Measurements from ENCODE around the gene ARMH1.
"Not testable (repeated sequence)": the region's sequence is repeated elsewhere in the genome, so short reads cannot be mapped to it uniquely, and the experiment has no call there.

The ARMH1 gene

GRCh38 chr1:44735992-44736391 is 61.5 kb downstream of the ARMH1 start:
- TF ChIP-seq CTCF (IDR thresholded peaks at IDR 0.05; ENCODE audit: insufficient read depth, missing control alignments), result no peak
- no peak for FAIRE-seq

GRCh38 chr1:44738953-44739306 is 64.4 kb downstream of the ARMH1 start:
- not testable (repeated sequence) for FAIRE-seq; DNase-seq (ENCODE audit: insufficient read length, low spot score)

More at GRCh38 chr1:44735992-44736391, 61.5 kb downstream of the ARMH1 start:
- DNase-seq (ENCODE audit: insufficient read length, low spot score), result no peak

GRCh38 chr1:44739307-44740178 is 65.0 kb downstream of the ARMH1 start, which contains the start of gene KIF2C:
Gene KIF2C, plus strand, starts transcription at chr1:44739837. Its CDS starts 96 bp downstream, at chr1:44739933.
- peak; percentile 88 for DNase-seq (ENCODE audit: insufficient read length, low spot score)
- FAIRE-seq, result no peak
- TF ChIP-seq CTCF (IDR thresholded peaks at IDR 0.05; ENCODE audit: insufficient read depth, missing control alignments), result no peak

GRCh38 chr1:44740179-44740617 is 65.7 kb downstream of the ARMH1 start:
- FAIRE-seq (no peak), DNase-seq (ENCODE audit: insufficient read length, low spot score) (no peak)
- no peak for TF ChIP-seq CTCF (IDR thresholded peaks at IDR 0.05; ENCODE audit: insufficient read depth, missing control alignments)

GRCh38 chr1:44743211-44743610 is 68.7 kb downstream of the ARMH1 start:
- no peak for FAIRE-seq
- no peak for TF ChIP-seq CTCF (IDR thresholded peaks at IDR 0.05; ENCODE audit: insufficient read depth, missing control alignments)
- no peak for DNase-seq (ENCODE audit: insufficient read length, low spot score)

GRCh38 chr1:44747878-44748277 is 73.4 kb downstream of the ARMH1 start:
- TF ChIP-seq CTCF (IDR thresholded peaks at IDR 0.05; ENCODE audit: insufficient read depth, missing control alignments), result no peak
- FAIRE-seq (no peak), DNase-seq (ENCODE audit: insufficient read length, low spot score) (no peak)

- no peak for TF ChIP-seq CTCF (IDR thresholded peaks at IDR 0.05; ENCODE audit: insufficient read depth, missing control alignments)
- FAIRE-seq (no peak), DNase-seq (ENCODE audit: insufficient read length, low spot score) (no peak)
Observed at GRCh38 chr1:44757420-44757819, 82.9 kb downstream of the ARMH1 start.
